GM19467 (cell line): ENCODE measurements around the gene CD79B.
A peak's percentile ranks its signal among the peaks of the same experiment; 100 is the strongest.
"Not testable (repeated sequence)": the region's sequence is repeated elsewhere in the genome, so short reads cannot be mapped to it uniquely, and the experiment has no call there.

Experiments
- ATAC-seq: cut with Tn5 transposase; IDR thresholded peaks from one replicate; pipeline ENCODE4 v1.9.1; 2021; ENCODE audit warnings: mild to moderate bottlenecking, moderate library complexity; ENCODE audit not compliant: unreplicated experiment

CD79B gene

GRCh38 chr17:63934183-63935112, 2.3 kb upstream of the CD79B start:
- no peak for ATAC-seq

DNA sequence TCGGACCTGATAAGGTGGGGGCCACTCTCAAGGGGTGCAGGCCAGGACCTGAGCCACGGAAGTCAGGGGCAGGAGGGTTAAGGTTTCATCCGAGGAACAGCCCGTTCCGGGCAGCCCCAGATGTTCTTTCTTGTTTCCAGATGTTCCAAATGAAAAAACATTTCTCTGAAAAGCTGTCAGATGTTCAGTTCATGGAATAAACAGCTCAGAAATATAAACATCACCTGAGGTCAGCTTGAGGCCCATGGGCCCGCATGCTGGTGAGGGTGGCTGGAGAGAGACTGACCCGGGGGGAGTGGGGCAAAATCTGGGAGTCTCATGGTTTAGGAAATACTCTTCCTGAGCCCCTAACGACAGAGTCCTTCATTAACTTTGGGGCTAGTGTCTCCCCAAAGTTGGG, 1.5 kb upstream of the CD79B start:
- ATAC-seq, result no peak

GRCh38 chr17:63932721-63933120, 590 bp upstream of the CD79B start:
- no peak for ATAC-seq

DNA sequence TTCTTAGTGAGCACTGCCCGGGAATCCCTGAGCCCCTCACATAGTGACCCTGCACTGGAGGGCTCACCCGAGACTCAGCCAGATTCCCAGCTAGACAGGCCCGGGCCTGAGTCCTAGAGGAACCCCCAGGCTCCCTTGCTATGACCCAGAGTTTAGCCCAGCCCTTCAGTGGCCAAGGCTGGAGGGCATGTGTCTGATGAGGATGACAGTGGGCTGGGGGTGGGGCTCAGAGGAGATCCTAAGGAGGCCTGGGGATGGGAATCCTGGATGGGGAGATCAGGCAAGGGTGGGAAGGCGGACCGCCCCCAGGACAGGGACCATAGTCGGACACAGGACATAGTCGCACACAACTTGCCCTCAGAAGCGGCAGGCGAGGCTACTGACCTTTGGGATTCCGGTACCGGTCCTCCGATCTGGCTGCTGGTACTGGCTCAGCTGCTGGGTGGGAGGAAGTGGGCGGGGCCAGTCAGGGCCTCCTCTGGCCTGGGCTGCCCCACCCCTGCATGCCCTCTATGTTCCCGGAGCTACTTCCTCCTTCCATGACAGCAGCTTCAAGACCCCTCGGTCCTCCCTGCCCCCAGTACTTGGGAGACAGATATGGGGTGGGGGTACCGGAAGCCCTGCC, 1.1 kb downstream of the CD79B start:
- peak; percentile 43 for ATAC-seq

- no peak for ATAC-seq
These were observed 2.0 kb downstream of the CD79B start for GRCh38 chr17:63929860-63930766.

GRCh38 chr17:63928966-63929695, 3.0 kb downstream of the CD79B start:
- no peak for ATAC-seq

DNA sequence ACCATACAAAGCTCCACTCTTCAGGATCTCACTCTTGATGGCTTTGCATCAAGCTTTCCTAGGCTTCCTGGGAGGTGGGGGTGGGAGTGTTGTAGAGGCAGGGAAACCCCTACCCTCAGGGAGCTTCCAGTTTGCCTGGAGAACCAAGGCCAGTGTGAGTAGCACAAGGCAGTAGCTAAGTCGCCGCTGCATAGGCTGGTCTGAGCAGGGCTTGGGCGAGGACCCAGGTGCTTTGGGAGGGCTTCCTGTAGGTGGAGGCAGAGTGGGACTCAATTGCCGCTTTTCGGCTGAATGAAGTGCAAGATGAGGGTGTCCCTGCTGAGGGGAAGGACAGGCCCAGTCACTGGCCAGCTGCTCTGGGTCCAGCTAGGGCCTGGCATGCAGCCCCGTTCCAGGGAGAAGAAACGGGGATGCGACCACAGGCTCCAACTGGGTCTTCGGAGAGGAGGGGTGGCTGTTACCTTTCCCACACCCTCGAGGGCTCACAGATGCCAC, 3.9 kb downstream of the CD79B start:
- no peak for ATAC-seq

GRCh38 chr17:63927464-63928171, 4.5 kb downstream of the CD79B start:
- no peak for ATAC-seq

GRCh38 chr17:63926164-63926563, 6.0 kb downstream of the CD79B start:
- no peak for ATAC-seq

- ATAC-seq, result no peak
These were observed 6.5 kb downstream of the CD79B start for GRCh38 chr17:63925615-63926014.

DNA sequence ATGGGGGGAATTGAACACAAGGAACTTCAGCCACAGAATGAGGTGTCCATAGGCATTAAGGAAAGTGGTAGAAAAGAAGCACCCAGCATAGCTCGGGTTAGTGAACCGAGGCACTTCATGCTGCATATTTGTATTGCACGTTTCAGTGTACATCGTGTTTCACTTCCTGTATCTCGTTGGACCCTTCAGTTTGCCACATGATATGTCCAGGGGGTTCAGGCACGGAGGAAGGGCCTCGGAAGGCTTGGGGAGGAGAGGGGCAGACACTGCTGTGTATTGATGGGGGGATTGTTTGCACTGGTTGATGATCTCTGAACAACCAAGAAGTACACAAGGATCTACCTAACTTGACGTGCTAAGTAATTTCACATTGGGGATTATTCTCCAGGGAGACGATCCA, 9.7 kb downstream of the CD79B start:
- ATAC-seq, result peak; percentile 52

- ATAC-seq, result not testable (repeated sequence)
These were observed 11.4 kb downstream of the CD79B start for GRCh38 chr17:63920779-63921178.

GRCh38 chr17:63920050-63920449, 12.1 kb downstream of the CD79B start:
- not testable (repeated sequence) for ATAC-seq

GRCh38 chr17:63919311-63919723, 12.8 kb downstream of the CD79B start:
- ATAC-seq, result peak; percentile 55

DNA sequence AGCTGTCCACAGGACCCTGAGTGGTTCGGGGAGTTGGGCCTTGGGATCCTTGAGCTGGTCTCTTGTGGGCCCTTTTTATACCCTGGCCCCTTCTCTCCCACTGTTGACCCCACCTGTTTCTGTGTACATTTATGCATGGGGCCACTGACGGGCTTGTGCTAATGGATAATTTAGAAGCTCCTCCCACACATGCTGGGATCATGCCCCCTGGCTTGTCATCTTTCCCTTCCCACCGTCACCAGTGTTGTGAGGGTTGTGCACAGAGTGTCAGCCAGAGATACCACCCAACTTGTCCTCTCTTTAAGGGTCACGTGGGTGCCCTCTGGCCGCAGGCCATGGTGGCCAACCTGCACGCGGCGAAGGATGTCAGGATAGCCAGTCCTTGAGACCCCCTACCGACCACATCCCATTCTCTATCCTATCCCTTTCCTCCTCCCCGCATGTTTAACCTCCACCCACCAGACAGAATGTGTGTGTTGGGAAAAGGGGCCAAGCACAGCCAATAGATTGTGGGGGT, 13.3 kb downstream of the CD79B start, which contains the start of gene GH1:
Gene GH1 (minus strand): TSS at position 51 of the 517 bp plus-strand sequence. CDS start 63 bp downstream, outside the sequence.
- ATAC-seq, result not testable (repeated sequence)

- no peak for ATAC-seq
These were observed 13.8 kb downstream of the CD79B start for GRCh38 chr17:63918305-63918704.

DNA sequence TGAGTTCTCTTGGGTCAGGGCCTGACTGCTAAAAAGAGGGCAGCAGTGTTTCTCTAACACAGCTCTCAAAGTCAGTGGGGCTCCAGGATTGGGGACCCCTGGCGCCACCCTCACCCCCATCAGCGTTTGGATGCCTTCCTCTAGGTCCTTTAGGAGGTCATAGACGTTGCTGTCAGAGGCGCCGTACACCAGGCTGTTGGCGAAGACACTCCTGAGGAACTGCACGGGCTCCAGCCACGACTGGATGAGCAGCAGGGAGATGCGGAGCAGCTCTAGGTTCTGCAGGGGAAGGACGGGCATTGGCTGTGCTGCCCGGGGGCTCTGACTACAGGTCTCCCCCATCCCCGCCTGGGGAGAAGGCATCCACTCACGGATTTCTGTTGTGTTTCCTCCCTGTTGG, 14.5 kb downstream of the CD79B start:
- no peak for ATAC-seq

DNA sequence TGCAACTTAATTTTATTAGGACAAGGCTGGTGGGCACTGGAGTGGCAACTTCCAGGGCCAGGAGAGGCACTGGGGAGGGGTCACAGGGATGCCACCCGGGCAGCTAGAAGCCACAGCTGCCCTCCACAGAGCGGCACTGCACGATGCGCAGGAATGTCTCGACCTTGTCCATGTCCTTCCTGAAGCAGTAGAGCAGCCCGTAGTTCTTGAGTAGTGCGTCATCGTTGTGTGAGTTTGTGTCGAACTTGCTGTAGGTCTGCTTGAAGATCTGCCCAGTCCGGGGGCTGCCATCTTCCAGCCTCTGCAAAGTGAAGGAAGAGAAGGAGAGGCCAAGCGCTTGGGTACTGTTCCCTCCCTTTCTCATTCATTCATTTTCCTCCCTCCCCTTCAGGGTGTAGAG, 14.9 kb downstream of the CD79B start:
- not testable (repeated sequence) for ATAC-seq

DNA sequence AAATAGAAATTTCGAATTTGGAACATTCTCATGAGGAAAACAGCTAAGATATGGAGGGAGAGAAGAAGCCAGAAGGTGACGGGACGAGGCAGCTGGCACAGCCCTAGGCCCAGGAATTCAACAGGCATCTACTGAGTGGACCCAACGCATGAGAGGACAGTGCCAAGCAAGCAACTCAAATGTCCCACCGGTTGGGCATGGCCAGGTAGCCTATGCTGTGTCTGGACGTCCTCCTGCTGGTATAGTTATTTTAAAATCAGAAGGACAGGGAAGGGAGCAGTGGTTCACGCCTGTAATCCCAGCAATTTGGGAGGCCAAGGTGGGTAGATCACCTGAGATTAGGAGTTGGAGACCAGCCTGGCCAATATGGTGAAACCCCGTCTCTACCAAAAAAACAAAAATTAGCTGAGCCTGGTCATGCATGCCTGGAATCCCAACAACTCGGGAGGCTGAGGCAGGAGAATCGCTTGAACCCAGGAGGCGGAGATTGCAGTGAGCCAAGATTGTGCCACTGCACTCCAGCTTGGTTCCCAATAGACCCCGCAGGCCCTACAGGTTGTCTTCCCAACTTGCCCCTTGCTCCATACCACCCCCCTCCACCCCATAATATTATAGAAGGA, 15.5 kb downstream of the CD79B start:
- ATAC-seq, result no peak
